ENCODE data around the gene HOPX.

DNA sequence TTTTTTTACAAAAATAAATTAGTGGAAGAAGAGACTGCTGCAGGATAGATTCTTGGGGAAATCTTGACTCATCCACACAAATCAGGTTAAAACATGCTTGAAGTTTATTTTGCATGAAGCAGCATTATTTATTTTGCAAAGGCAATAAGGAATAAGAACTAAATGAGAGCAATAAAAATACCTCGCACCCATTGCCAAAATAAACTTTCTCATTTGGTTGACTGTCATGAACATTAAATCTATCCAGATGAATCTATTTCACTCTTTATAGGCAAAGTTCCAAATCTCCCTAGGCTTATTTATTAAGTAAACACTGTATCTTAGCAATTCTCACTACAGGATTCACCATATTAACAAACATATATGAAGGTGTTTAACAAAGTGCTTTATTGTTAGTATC, 58.9 kb downstream of the HOPX start:
- TF ChIP-seq, protein P1, sequence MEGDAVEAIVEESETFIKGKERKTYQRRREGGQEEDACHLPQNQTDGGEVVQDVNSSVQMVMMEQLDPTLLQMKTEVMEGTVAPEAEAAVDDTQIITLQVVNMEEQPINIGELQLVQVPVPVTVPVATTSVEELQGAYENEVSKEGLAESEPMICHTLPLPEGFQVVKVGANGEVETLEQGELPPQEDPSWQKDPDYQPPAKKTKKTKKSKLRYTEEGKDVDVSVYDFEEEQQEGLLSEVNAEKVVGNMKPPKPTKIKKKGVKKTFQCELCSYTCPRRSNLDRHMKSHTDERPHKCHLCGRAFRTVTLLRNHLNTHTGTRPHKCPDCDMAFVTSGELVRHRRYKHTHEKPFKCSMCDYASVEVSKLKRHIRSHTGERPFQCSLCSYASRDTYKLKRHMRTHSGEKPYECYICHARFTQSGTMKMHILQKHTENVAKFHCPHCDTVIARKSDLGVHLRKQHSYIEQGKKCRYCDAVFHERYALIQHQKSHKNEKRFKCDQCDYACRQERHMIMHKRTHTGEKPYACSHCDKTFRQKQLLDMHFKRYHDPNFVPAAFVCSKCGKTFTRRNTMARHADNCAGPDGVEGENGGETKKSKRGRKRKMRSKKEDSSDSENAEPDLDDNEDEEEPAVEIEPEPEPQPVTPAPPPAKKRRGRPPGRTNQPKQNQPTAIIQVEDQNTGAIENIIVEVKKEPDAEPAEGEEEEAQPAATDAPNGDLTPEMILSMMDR (IDR thresholded peaks at IDR 0.05 in 4 of 5, conservative IDR thresholded peaks at IDR 0.05 in 1 of 5) = no peak
- no peak for TF ChIP-seq POLR2A (IDR thresholded peaks at IDR 0.05)

Measured in gastrocnemius medialis (tissue), 4 donors.